SK-N-SH (cell line): Measurements from ENCODE around the gene IL1RAP. TPM values are rescaled to one million over a fixed set of nuclear protein-coding genes. Genes with fewer than 3 reads are reported as not detected.

ENCODE experiments used
- CTCF ChIA-PET: fragments of 300-600, 350-600 bp; formaldehyde crosslinking; extraction: SDS; loops from one replicate; lab custom pipeline; 2021; lab: Yijun Ruan, JAX
- POLR2A ChIA-PET: fragments of 350-600 bp; sonication (Branson Sonifier 250); formaldehyde crosslinking; extraction: SDS; loops from one replicate; lab custom pipeline; 2020; ENCODE audit warnings: antibody characterized with exemption, inconsistent platforms; lab: Yijun Ruan, JAX
- DNase-seq: peaks from one replicate; pipeline ENCODE4 v3.0.0; 2012
- H2AFZ ChIP-seq: fragments of 200-600 bp; sonication (generic); 2 replicates; pipeline ENCODE4 v1.8.1; 2016; ENCODE audit warnings: antibody characterized with exemption, mild to moderate bottlenecking, low read depth
- H3F3A ChIP-seq: fragments of 200-600 bp; sonication (generic); replicated peaks from 2 replicates; pipeline ENCODE3; 2016; ENCODE audit warnings: antibody characterized with exemption, mild to moderate bottlenecking; ENCODE audit not compliant: insufficient read depth
- H3K27ac ChIP-seq, 2 experiments: fragments of 200-500 bp in 1 of 2; fragments of 200-600 bp in 1 of 2; sonication (Bioruptor generic) in 1 of 2; sonication (generic), shearing (Covaris generic) in 1 of 2; 2 replicates each; pipeline versions ENCODE4 v1.5.1 to v1.6.1; 2014 to 2016; ENCODE audit warnings: low read depth in 2 of 2, inconsistent platforms in 1 of 2, low read length in 1 of 2, mild to moderate bottlenecking in 1 of 2, mixed read lengths in 1 of 2
- H3K27me3 ChIP-seq: fragments of 200-600 bp; sonication (generic), shearing (Covaris generic); 2 replicates; pipeline ENCODE4 v1.6.1; 2016; ENCODE audit warnings: mixed run types; ENCODE audit not compliant: insufficient read depth
- H3K36me3 ChIP-seq, 2 experiments: fragments of 200-500 bp in 1 of 2; fragments of 200-600 bp in 1 of 2; sonication (Bioruptor generic) in 1 of 2; sonication (generic) in 1 of 2; replicated peaks in 1 of 2; 2 replicates each; pipeline versions ENCODE3 to v1.5.1; 2014 to 2016; ENCODE audit warnings: low read length in 1 of 2, mild to moderate bottlenecking in 1 of 2; ENCODE audit not compliant: insufficient read depth in 2 of 2, control insufficient read depth in 1 of 2
- H3K4me1 ChIP-seq, 2 experiments: fragments of 200-500 bp in 1 of 2; fragments of 200-600 bp in 1 of 2; sonication (Bioruptor generic) in 1 of 2; sonication (generic), shearing (Covaris generic) in 1 of 2; 2 replicates each; pipeline versions ENCODE4 v1.5.1 to v1.6.1; 2014 to 2016; ENCODE audit warnings: low read depth in 1 of 2, low read length in 1 of 2, mixed run types in 1 of 2; ENCODE audit not compliant: insufficient read depth in 2 of 2, control insufficient read depth in 1 of 2
- H3K4me2 ChIP-seq: fragments of 200-600 bp; sonication (generic), shearing (Covaris generic); 2 replicates; pipeline ENCODE4 v1.6.1; 2017; ENCODE audit warnings: mixed run types
- H3K4me3 ChIP-seq, 2 experiments: fragments of 200-500 bp in 1 of 2; fragments of 200-600 bp in 1 of 2; sonication (Bioruptor generic) in 1 of 2; sonication (generic), shearing (Covaris generic) in 1 of 2; 2 replicates each; pipeline versions ENCODE4 v1.5.1 to v1.8.1; 2014 to 2016; ENCODE audit warnings: low read depth in 2 of 2, inconsistent platforms in 1 of 2, low read length in 1 of 2, mild to moderate bottlenecking in 1 of 2, mixed read lengths in 1 of 2, moderate library complexity in 1 of 2
- H3K79me2 ChIP-seq: fragments of 200-600 bp; sonication (generic); 2 replicates; pipeline ENCODE4 v1.8.1; 2017; ENCODE audit warnings: mild to moderate bottlenecking; ENCODE audit not compliant: insufficient read depth
- H3K9ac ChIP-seq: fragments of 200-600 bp; sonication (generic); 2 replicates; pipeline ENCODE4 v1.6.1; 2017; ENCODE audit warnings: mixed run types
- H3K9me2 ChIP-seq: fragments of 200-600 bp; sonication (generic); 2 replicates; pipeline ENCODE4 v1.6.1; 2017; ENCODE audit warnings: mixed run types
- H3K9me3 ChIP-seq: fragments of 200-600 bp; sonication (generic); 2 replicates; pipeline ENCODE4 v1.6.1; 2017; ENCODE audit warnings: mixed run types, mild to moderate bottlenecking, moderate library complexity
- H4K20me1 ChIP-seq: fragments of 200-600 bp; sonication (generic); 2 replicates; pipeline ENCODE4 v1.6.1; 2017; ENCODE audit warnings: mild to moderate bottlenecking, mixed run types; ENCODE audit not compliant: insufficient read depth
- CHD2 ChIP-seq: fragments of 150-350 bp; IDR thresholded peaks from 2 replicates; pipeline ENCODE4 v1.6.1; 2018; ENCODE audit warnings: low read length; ENCODE audit not compliant: partially characterized antibody
- EP300 ChIP-seq, 2 experiments: IDR thresholded peaks; 2 replicates each; pipeline versions ENCODE4 v1.4.0 to v1.6.1; 2012; ENCODE audit warnings: borderline replicate concordance in 1 of 2, low read depth in 1 of 2, low read length in 1 of 2
- EZH2phosphoT487 ChIP-seq: fragments of 200-600 bp; sonication (generic); IDR thresholded peaks from 2 replicates; pipeline ENCODE4 v1.6.1; 2017; ENCODE audit warnings: low read depth, mixed run types, mild to moderate bottlenecking, antibody characterized with exemption, moderate library complexity, borderline replicate concordance
- FOXJ3 ChIP-seq: sonication (generic); formaldehyde crosslinking; IDR thresholded peaks from 2 replicates; pipeline ENCODE4 v1.5.1; 2020; ENCODE audit warnings: mild to moderate bottlenecking, missing genetic modification reagents
- GABPA ChIP-seq: IDR thresholded peaks from 2 replicates; pipeline ENCODE4 v1.4.0; 2012; ENCODE audit warnings: low read depth, mild to moderate bottlenecking
- GATA2 ChIP-seq: sonication (generic); formaldehyde crosslinking; IDR thresholded peaks from 2 replicates; pipeline ENCODE4 v1.5.0; 2020; ENCODE audit warnings: mild to moderate bottlenecking, missing genetic modification reagents
- JUND ChIP-seq: IDR thresholded peaks from 2 replicates; pipeline ENCODE4 v1.4.0; 2012
- NFIC ChIP-seq: IDR thresholded peaks from 2 replicates; pipeline ENCODE4 v1.4.0; 2012; ENCODE audit warnings: borderline replicate concordance
- RAD21 ChIP-seq: IDR thresholded peaks from 2 replicates; pipeline ENCODE4 v1.6.1; 2012; ENCODE audit warnings: mild to moderate bottlenecking, low read length
- REST ChIP-seq: IDR thresholded peaks from 2 replicates; pipeline ENCODE4 v1.6.1; 2012; ENCODE audit warnings: mild to moderate bottlenecking, low read depth, low read length, moderate library complexity
- RXRA ChIP-seq: IDR thresholded peaks from 2 replicates; pipeline ENCODE4 v1.4.0; 2012; ENCODE audit warnings: low read depth, mild to moderate bottlenecking, borderline replicate concordance
- SMC3 ChIP-seq: IDR thresholded peaks from 2 replicates; pipeline ENCODE4 v1.6.1; 2012; ENCODE audit warnings: low read depth, low read length, improper control_type of control experiment
- TAF1 ChIP-seq: IDR thresholded peaks from 2 replicates; pipeline ENCODE4 v1.6.1; 2012; ENCODE audit warnings: low read depth, mild to moderate bottlenecking, low read length, moderate library complexity, borderline replicate concordance
- TCF12 ChIP-seq: IDR thresholded peaks from 2 replicates; pipeline ENCODE4 v1.4.0; 2012
- WGBS: methylation state at CpG from one replicate; pipeline ENCODE4 v1.1.6; 2017; ENCODE audit warnings: low lambda C conversion rate; 5-methylcytosine and 5-hydroxymethylcytosine counted together
- polyA plus RNA-seq, 3 experiments: library from polyadenylated mRNA; depleted of rRNA; stranded (reverse); fragments of >200 nt; gene quantifications; 2 replicates each; pipeline ENCODE4 v1.2.3, GENCODE V29; 2012
- TF ChIP-seq, protein P1 (sequence below): fragments of 150-350 bp; IDR thresholded peaks from 2 replicates; pipeline ENCODE4 v1.6.1; 2016; ENCODE audit warnings: mild to moderate bottlenecking, low read depth, low read length
- TF ChIP-seq, protein P2 (sequence below): IDR thresholded peaks from 2 replicates; pipeline ENCODE4 v1.4.0; 2012; ENCODE audit warnings: low read depth, borderline replicate concordance
- TF ChIP-seq, protein P3 (sequence below): IDR thresholded peaks from 2 replicates; pipeline ENCODE4 v1.4.0; 2012; ENCODE audit warnings: low read depth

Gene IL1RAP
- polyA plus RNA-seq, 1 of the 3 experiments (the other 2 are of a cell fraction) = 7.6 TPM

DNA sequence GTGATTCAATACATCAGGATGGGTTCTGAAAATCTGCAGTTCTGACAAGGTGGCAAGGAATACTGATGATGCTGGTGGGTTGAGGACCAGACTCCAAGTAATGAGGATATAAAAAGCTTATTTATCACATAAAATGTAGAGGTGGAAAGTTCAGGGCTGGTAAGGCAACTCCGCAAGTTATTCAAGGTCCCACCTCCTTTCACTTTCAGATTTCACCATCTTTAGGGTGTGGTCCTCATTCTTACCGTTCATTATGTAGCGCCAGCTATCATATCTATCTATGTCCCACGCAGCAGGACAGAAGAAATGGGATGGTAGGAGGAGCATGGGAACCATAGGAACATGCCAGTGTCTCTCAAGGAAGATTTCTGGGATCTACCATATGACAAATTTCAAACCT, 80.3 kb downstream of the IL1RAP start:
- H3K36me3 ChIP-seq = peaks cover 0 to 4% of the 10 kb centered on the region in 2 experiments
- 65% methylated on average over 4 of the region's 4 CpGs for WGBS
- H3K9me3 ChIP-seq = no peaks in the 10 kb centered on the region
- no peak overlapping the region for H3K4me2 ChIP-seq
- CTCF ChIA-PET = interaction anchor here (1.0 kb wide), 1 partner anchor 23 kb away, joined by 3 read pairs; no protein-coding TSS in a partner anchor
- POLR2A ChIA-PET = no interaction called here
- H3F3A ChIP-seq = no peaks in the 10 kb centered on the region
- no peak for DNase-seq
- H3K27ac ChIP-seq = no peak overlapping the region
- no peak overlapping the region for H3K4me3 ChIP-seq
- no peaks in the 10 kb centered on the region for H4K20me1 ChIP-seq
- no peaks in the 10 kb centered on the region for H3K27me3 ChIP-seq
- no peak overlapping the region for H3K9ac ChIP-seq
- no peak overlapping the region for H2AFZ ChIP-seq
- no peaks in the 10 kb centered on the region for H3K9me2 ChIP-seq
- H3K79me2 ChIP-seq = no peaks in the 10 kb centered on the region
- H3K4me1 ChIP-seq = peaks cover 0 to 12% of the 10 kb centered on the region in 2 experiments; a peak in 1 of 4 replicates
- TF ChIP-seq EP300 (IDR thresholded peaks at IDR 0.05; ENCODE audit: borderline replicate concordance in 1 of 2, low read depth in 1 of 2, low read length in 1 of 2) (no peak), NFIC (no peak), GATA2 (CRISPR knock-in tag) (no peak), CHD2 (no peak), SMC3 (no peak), RAD21 (no peak), JUND (no peak), RXRA (no peak), REST (no peak), FOXJ3 (CRISPR knock-in tag) (no peak), GABPA (no peak), EZH2phosphoT487 (no peak), TCF12 (no peak), TAF1 (no peak)
- TF ChIP-seq, protein P1, sequence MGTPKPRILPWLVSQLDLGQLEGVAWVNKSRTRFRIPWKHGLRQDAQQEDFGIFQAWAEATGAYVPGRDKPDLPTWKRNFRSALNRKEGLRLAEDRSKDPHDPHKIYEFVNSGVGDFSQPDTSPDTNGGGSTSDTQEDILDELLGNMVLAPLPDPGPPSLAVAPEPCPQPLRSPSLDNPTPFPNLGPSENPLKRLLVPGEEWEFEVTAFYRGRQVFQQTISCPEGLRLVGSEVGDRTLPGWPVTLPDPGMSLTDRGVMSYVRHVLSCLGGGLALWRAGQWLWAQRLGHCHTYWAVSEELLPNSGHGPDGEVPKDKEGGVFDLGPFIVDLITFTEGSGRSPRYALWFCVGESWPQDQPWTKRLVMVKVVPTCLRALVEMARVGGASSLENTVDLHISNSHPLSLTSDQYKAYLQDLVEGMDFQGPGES = no peak
- TF ChIP-seq, protein P2, sequence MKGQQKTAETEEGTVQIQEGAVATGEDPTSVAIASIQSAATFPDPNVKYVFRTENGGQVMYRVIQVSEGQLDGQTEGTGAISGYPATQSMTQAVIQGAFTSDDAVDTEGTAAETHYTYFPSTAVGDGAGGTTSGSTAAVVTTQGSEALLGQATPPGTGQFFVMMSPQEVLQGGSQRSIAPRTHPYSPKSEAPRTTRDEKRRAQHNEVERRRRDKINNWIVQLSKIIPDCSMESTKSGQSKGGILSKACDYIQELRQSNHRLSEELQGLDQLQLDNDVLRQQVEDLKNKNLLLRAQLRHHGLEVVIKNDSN = no peak
- TF ChIP-seq, protein P3, sequence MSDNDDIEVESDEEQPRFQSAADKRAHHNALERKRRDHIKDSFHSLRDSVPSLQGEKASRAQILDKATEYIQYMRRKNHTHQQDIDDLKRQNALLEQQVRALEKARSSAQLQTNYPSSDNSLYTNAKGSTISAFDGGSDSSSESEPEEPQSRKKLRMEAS = no peak
